ENCODE data around the gene ZFP2.

DNA sequence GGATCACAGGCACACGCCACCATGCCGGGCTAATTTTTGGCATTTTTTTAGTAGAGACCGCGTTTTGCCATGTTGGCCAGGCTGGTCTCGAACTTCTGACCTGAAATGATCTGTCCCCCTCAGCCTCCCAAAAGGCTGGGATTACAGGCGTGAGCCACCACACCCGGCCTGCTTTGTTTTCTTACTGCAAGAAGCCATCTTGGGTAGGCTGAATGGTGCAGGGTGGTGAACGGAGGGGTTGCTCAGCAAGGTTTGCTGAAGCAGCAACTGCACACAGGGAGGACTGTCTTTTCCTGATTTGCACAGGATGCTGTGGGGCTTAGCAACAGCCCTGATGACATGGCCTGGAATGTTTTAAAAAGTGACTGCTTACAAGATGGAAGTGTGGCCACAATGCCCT, 25.3 kb upstream of the ZFP2 start:
- TF ChIP-seq POLR2A (IDR thresholded peaks at IDR 0.05; ENCODE audit: low read length) (no peak), GATA1 (IDR thresholded peaks at IDR 0.05; ENCODE audit: low read depth, low read length) (no peak)

Measured in erythroblast (primary cell).